Epidermal melanocyte (primary cell): Measurements from ENCODE around the gene HSPA1B.
"Not testable (repeated sequence)": the region's sequence is repeated elsewhere in the genome, so short reads cannot be mapped to it uniquely, and the experiment has no call there.

Experiments used
- DNase-seq: peaks from one replicate; pipeline ENCODE4 v3.0.0; 2011; ENCODE audit warnings: low spot score; ENCODE audit not compliant: insufficient read length

HSPA1B gene

DNA sequence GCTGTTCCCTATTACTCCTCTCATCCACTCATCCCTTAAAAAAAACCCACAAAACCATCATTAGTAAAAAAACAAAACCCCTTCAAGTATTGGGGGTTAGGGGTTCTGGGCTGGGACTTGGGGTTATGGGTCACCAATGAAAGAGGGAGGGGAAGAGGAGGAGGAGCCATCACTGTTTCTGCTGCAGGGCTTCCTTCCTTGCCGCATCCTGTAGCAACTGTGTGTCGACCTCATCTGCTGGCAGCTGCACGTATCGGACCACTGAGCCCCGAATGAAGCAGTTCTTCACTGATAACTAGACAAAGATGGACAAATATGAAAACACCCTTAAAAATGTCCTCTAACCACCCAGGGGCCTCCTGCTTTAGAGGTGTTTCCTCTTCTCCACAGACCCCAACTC is 29.9 kb upstream of the HSPA1B start:
- no peak for DNase-seq

DNA sequence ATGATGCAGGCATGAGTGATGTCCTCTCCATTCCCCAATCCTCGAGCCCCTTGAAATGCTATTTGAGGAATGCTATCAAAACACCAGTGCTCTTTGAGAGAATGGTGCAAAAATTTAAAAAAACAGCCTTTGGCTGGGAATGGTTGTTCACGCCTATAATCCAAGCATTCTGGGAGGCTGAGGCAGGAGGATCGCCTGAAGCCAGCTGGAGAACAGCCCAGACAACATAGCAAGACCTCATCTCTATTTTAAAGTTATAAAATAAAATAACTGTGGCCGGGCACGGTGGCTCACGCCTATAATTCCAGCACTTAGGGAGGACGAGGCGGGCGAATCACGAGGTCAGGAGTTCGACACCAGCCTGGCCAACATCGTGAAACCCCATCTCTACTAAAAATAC is 27.8 kb upstream of the HSPA1B start:
- no peak for DNase-seq

DNA sequence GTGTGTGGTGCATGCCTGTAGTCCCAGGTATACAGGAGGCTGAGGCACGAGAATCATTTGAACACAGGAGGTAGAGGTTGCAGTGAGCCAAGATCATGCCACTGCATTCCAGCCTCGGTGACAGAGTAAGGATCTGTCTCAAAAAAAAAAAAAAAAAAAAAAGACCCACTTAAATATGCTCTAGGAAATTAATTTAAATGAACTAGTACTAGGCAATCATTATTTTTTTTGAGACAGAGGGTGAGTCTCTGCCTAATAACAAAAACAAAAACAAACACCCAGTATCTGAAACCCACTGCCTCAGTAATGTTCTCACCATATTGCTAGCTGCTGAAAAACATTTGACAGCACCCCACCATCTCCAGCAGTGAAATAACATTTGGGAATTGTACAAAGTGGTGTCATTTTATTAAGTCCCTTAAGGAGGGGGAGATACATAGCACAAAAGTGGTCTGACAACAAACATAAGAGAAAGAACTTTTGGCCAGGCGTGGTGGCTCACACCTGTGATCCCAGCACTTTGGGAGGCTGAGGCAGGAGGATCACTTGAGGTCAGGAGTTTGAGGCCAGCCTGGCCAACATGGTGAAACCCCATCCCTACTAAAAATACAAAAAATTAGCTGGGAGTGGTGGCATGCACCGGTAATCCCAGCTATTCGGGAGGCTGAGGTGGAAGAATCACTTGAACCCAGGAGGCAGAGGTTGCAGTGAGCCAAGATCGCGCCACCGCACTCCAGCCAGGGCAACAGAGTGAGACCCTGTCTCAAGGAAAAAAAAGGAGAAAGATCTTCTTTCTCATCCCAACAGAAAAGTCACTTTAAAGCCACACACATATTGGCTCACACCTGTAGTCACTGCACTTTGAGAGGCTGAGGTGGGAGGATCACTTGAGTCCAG is 26.3 kb upstream of the HSPA1B start:
- not testable (repeated sequence) for DNase-seq

DNA sequence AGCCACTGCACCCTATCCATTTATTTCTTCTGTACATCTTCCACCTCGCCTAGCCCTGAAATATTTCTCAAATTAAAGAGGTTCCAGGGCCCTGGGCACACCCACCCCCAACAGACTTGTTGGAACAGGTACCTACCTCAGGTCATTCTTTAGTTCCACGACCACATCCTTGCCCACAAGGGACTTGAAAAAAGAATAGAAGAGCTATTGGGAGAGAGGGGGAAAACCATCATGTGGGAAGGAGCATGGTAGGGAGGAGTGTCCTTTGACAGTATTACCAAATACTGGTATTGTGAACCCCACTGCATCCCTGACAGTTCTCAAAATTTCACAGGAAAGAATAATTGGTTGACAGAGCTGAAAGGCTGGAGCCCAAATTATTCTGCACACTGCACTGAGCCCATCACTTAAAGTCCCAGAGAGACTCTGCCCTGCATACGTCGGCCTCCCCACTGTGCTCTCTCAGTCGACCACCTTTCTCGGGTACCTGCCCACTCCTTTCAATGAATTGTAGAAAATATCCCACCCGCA is 21.5 kb upstream of the HSPA1B start:
- no peak for DNase-seq

DNA sequence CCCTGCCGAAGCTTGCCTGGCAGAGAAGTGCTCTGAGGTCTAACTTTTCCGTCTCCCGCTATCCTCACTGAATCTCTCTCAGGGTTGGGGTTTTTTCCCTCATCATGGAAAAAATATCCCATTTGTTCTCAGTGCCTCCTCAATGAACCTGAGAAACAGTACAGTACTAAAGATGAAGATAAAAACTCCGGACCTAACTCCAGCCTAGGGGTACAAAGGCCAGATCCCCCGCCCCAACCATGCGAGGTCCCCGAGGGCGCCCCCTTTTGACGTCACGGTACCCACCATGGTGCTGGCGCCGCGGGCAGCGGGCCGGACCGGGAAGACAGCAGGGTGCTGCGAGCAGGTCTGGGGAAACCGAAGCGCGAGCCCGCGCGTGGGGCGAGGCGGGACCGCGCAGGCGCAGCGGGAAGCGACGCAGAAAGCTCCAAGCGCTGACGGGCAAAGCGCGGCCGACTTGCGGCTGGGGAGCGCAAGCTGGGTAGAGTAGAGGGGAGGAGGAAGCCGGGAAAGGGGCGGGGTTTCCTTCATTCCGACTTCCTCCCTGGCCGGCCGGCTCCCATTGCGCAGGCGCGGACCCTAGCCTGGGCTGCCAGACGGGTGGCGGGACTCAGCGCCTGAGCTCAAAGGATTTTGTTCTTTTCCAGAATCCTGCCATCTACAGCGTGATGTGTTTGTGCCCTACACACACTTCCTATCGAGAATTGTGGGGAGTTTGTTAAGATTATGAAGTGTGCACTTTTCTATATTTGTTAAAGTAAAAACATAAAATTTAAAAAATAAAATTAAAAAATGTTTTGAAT is 20.9 kb upstream of the HSPA1B start, which contains the start of gene LSM2:
LSM2 (minus strand) TSS at position 497 of the 803 bp plus-strand sequence; CDS start at position 288, 209 bp downstream.
- peak; percentile 94 for DNase-seq

DNA sequence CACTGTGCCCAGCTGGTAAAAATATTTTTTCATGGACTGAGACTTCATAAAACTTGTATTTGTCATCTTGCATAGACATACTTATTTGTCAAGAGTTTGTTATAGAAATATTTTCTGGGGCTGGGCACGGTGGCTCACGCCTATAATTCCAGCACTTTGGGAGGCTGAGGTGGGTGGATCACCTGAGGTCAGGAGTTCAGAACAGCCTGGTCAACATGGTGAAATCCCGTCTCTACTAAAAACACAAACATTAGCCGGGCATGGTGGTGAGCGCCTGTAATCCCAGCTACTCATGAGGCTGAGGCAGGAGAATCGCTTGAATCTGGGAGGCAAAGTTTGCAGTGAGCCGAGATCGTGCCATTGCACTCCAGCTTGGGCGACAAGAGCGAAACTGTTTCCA is 18.9 kb upstream of the HSPA1B start:
- not testable (repeated sequence) for DNase-seq

DNA sequence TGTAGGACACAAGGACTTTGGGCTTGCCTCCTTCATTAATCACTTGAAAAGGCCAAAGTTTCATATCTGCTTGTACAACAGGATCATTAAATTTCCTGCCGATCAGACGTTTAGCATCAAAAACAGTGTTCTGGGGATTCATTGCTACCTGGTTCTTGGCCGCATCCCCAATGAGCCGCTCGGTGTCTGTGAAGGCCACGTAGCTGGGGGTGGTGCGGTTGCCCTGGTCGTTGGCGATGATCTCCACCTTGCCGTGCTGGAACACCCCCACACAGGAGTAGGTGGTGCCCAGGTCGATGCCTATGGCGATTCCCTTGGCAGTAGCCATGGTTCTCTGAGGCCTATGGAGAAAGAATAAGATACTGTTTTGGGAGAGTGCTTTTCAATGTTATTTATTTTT is 15.9 kb upstream of the HSPA1B start:
- DNase-seq, result no peak

DNA sequence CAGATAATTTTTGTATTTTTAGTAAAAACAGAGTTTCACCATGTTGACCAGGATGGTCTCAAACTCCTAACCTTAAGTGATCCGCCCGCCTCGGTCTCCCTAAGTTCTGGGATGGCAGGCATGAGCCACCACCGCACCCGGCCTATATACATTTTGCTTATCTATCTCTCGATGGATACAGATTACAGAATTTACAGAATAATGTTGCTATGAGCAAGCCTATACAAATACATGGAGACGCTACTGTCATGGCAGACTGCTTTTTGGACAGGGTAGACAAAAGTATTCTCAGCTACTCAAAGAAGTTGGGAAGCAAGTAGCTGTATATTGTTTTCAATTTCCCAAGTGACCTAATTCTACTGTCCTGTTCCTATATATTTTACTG is 14.1 kb upstream of the HSPA1B start:
- DNase-seq, result no peak

DNA sequence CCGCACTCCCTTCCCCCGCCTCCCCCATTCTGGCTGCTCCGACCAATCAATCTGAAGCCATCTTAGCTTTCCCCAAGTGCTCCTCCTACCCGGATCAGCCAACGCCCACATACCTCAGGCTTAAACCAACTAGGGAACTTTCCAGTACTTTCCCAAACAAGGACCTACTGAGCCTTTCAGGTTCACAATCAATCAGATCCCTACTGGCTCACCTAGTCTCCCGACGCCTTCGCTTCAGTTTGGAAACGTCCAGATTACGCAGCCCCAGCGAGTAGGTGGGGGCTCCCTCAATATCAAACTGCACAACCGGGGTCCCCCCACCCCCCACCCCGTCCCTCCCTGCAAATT is 12.9 kb upstream of the HSPA1B start:
- DNase-seq, result peak; percentile 88

DNA sequence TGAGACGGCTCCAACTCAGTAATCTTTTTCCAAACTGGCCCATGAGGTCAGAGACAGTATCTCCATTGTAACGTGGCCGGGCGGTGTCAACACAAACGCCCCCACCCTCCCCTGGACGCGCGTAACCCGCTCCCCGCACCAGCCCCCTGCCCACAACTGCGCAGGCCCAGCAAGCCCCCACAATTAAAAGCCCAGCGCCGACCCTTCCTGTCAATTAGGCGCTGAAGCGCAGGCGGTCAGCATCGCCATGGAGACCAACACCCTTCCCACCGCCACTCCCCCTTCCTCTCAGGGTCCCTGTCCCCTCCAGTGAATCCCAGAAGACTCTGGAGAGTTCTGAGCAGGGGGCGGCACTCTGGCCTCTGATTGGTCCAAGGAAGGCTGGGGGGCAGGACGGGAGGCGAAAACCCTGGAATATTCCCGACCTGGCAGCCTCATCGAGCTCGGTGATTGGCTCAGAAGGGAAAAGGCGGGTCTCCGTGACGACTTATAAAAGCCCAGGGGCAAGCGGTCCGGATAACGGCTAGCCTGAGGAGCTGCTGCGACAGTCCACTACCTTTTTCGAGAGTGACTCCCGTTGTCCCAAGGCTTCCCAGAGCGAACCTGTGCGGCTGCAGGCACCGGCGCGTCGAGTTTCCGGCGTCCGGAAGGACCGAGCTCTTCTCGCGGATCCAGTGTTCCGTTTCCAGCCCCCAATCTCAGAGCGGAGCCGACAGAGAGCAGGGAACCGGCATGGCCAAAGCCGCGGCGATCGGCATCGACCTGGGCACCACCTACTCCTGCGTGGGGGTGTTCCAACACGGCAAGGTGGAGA is 12.3 kb upstream of the HSPA1B start, which contains the start of the genes HSPA1A and HSPA1L:
HSPA1A (plus strand) TSS at position 519 of the 814 bp plus-strand sequence; CDS start at position 733, 214 bp downstream.
HSPA1L (minus strand) TSS at position 259 of the 814 bp plus-strand sequence. CDS start 3,311 bp downstream, outside the sequence.
- peak; percentile 93 for DNase-seq

DNA sequence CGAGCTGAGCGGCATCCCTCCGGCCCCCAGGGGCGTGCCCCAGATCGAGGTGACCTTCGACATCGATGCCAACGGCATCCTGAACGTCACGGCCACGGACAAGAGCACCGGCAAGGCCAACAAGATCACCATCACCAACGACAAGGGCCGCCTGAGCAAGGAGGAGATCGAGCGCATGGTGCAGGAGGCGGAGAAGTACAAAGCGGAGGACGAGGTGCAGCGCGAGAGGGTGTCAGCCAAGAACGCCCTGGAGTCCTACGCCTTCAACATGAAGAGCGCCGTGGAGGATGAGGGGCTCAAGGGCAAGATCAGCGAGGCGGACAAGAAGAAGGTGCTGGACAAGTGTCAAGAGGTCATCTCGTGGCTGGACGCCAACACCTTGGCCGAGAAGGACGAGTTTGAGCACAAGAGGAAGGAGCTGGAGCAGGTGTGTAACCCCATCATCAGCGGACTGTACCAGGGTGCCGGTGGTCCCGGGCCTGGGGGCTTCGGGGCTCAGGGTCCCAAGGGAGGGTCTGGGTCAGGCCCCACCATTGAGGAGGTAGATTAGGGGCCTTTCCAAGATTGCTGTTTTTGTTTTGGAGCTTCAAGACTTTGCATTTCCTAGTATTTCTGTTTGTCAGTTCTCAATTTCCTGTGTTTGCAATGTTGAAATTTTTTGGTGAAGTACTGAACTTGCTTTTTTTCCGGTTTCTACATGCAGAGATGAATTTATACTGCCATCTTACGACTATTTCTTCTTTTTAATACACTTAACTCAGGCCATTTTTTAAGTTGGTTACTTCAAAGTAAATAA is 10.2 kb upstream of the HSPA1B start:
- DNase-seq, result not testable (repeated sequence)

DNA sequence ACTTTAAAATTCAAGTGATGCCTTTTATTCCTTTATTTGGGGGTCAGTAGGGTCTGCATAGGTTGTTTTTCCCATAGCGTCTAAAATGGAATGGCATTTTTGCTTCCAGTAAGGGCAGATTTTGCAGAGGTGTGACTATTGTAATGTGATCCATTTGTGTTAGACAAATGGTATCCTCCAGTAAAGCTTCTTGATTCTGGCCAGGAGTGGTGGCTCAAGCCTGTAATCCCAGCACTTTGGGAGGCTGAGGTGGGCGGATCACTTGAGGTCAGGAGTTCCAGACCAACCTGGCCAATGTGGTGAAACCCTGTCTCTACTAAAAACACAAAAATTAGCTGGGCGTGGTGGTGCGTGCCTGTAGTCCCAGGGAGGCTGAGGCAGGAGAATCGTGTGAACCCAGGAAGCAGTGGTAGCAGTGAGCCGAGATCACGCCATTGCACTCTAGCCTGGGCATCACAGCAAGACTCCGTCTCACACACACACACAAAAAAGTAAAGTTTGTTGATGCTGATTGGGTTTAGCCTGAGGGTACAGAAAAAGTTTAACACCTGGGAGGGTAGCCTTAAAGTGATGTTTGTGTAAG is 9.5 kb upstream of the HSPA1B start:
- DNase-seq, result not testable (repeated sequence)

DNA sequence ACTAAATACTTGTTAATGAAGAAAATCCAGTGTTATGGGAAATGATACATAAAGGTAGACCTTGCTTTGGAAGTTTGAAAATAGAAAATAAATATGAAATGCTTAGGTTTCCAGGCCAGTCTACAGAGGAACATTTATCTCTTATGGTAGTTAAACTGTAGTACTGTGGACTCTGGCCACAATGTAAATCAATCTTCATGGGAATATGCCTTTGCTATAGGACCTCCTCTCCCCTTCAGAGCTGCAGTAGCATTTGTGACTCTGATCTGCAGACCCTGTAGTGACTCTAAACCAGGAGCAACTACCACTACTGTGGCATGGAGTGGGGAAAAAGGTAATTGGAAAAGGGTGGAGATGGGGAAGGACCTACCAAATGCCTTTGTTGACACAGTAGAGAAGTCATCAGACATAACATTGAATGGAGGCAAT is 7.7 kb upstream of the HSPA1B start:
- DNase-seq, result no peak

DNA sequence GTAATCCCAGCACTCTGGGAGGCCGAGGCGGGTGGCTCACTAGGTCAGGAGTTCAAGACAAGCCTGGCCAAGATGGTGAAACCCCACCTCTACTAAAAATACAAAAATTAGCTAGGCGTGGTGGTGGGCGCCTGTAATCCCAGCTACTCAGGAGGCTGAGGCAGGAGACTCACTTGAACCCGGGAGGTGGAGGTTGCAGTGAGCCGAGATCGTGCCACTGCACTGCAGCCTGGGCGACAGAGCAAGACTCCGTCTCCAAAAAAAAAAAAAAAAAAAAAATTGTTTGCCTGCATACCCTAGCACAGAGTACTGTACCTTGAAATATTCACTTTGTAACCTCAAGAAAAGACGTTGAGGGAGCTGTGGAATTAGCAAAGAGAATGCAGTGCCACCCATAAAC is 7.1 kb upstream of the HSPA1B start:
- not testable (repeated sequence) for DNase-seq

DNA sequence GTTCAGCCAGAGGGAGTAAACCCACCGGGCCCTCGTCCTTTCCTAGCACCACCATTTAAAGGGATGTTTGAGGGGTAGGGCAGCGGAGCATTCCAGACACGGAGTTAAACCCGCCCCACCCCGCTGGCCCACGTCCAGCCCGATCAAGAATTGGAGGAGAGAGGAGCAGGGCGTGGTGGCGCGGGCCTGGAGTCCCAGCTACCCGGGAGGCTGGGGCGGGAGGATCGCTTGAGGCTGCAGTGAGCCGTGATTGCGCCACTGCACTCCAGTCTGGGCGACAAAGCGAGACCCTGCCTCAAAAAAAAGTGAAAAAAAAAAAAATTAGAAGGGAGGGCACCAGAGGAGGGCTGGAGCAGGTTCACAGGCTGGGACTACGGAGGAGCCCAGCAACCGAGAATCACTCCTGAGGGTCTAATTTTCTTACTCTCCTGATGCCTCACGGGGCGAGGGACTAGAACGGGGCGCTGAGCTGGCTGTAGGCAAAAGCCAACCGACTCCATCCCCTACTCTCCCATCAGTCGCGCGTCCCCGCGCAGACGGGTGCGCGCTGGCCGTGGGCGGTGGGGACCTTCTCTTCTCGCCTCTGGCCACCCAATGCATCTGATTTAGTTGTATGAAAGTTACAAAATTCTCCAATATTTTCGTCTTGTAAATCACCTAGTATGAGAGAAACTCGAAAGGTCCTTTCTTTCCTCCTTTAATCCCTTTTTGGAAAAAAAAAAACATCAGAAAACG is 6.1 kb upstream of the HSPA1B start:
- no peak for DNase-seq

DNA sequence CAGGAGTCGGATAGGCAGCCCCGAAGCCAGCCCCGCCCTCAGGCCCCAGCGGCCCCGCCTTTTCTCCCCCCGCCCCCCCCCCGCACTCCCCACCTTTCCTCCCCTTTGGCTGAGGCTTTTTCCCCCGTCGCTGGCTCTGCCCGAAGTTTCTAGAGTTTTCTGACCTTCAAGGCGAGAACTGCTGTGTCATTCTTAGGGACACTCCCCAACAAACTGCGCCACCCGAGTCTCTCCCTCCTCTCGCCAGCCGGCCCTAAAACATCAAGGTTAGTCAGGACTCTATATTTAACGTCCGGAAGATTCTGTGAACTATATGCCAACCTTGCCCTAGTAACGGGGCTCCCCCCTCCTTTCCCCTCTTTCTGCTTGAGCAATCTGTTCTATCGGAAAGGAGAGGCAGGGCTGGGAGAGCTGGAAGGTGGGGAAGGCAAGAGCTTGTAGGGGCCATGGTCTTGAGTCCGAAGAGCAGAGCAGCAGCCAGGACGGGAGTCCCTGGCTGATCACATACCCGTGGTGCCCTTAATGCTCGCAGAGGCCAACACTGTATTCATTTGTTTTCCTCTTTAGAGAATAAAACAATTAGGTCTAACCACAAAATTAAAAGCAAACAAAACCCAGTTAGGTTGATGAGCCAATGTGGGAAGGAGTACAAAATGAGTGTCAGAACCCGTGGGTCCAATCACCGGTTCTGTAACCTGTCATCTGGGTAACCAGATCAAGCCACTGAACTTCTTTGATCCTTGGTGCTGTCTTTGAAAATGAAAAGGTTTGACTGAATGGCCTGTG is 5.3 kb upstream of the HSPA1B start:
- DNase-seq, result no peak

DNA sequence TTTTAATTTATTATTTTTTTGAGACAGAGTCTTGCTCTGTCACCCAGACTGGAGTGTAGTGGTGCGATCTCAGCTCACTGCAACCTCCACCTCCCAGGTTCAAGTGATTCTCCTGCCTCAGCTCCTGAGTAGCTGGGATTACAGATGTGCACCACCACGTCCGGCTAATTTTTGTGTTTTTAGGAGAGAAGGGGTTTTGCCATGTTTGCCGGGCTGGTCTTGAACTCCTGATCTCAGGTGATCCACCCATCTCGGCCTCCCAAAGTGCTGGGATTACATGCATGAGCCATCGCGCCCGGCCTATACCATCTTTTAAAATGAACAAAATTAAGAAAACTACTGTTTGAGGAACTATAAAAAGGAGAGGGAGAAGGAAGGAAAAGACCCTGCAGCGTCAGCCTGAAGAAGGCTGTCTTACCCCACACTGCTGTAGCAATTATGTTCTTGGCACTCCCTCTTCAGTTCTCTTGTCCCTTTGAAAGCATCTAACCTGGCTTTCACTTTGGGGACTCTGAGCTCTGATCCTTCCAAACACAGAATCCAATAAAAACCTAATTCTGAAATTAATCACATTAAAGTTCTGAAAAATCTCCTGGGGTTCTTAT is 3.8 kb upstream of the HSPA1B start:
- not testable (repeated sequence) for DNase-seq

DNA sequence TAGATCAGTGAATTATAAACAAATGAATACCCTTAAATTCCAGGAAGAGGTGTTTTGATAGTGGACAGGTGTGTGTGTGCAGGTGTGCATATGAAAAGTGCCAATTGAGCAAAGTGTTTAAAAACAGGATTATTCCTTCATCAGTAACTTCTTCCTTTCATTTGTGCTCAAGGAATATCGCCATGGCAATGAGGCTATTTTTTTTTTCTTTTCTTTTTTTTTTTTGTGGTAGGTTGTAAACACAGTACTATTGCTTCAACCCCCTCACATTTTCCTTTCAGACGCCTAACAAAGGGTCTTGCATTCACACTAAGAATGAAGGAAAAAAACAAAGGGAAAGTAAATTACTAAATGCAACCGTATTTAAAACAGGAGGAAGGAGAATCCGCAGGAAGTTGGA is 2.0 kb upstream of the HSPA1B start:
- DNase-seq, result no peak
